GM18951 (cell line): ENCODE measurements around the gene GPR152.

ENCODE experiments used
- POLR2A ChIP-seq: IDR thresholded peaks from 4 replicates; pipeline ENCODE4 v1.6.1; 2011; ENCODE audit warnings: mild to moderate bottlenecking; ENCODE audit not compliant: insufficient read length, insufficient read depth; ENCODE audit errors: extremely low read depth
- in situ Hi-C: fragments of 300-500 bp; cut with MboI; formaldehyde crosslinking; loops from one replicate; pipeline ENCODE4 v1.12.0; 2022; ENCODE audit warnings: low sequenced_read_pairs, mixed read lengths, inconsistent platforms; ENCODE audit not compliant: unreplicated experiment

The GPR152 gene, protein sequence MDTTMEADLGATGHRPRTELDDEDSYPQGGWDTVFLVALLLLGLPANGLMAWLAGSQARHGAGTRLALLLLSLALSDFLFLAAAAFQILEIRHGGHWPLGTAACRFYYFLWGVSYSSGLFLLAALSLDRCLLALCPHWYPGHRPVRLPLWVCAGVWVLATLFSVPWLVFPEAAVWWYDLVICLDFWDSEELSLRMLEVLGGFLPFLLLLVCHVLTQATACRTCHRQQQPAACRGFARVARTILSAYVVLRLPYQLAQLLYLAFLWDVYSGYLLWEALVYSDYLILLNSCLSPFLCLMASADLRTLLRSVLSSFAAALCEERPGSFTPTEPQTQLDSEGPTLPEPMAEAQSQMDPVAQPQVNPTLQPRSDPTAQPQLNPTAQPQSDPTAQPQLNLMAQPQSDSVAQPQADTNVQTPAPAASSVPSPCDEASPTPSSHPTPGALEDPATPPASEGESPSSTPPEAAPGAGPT

GRCh38 chr11:67452141-67452952, at the start of gene GPR152:
Gene GPR152, minus strand, starts transcription at chr11:67452729. Its CDS starts 5 bp downstream, at chr11:67452724.
- TF ChIP-seq POLR2A: no peak
- in situ Hi-C loops: no loop called here

- TF ChIP-seq POLR2A: no peak
- in situ Hi-C loops: no loop called here
Observed at GRCh38 chr11:67501854-67502253, 49.3 kb upstream of the GPR152 start.

GRCh38 chr11:67500831-67501715, 48.5 kb upstream of the GPR152 start:
- TF ChIP-seq POLR2A: no peak
- in situ Hi-C loops: no loop called here

DNA sequence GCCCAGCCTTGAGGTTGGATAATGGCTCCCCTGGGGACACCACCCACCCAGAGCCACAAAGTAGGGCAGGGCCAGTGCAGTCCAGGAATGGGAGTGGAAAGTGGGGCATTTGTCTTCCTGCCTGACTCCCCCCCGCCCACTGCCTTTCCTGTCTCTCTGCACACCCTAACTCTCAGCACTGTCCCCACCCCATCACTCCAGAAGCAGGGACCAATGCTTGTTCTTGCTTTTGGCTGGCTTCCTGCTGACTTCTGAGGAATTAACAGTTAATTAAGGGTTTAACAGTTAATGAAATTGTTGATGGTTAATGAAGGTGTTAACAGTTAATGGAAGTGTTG, 47.9 kb upstream of the GPR152 start:
- no peak for TF ChIP-seq POLR2A
- in situ Hi-C loops: no loop called here

DNA sequence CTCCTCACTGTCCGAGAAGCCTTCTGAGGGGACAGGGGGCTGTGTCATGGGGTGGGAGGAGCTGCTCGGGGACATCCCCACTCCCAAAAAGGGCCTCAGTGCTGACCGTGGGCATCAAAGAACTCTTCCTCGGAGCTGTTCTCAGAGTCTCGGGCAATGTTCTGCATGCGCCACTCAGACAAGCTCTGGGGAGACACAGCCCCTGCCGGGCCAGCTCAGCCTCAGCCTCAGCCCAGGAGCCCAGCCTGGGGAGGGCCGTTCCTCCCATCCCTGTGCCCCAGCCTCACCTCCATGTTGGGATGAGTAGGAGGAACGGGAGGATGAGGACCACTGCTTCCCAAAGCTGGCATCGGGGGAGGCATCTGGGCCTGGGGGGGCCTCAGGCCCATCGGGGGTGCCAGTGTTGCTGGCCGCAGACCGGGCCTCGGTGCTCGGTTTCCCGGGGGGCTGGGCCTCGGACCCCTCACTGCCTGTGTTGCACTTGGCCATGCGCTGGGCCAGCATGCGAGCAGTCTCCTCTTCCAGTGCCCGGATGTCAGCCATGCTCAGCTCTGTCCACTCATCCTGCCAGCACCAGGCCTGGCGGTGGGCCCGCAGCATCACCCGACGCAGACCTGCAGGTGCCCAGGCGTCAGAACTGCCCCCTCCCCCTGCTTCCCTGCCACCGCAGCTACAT, 47.4 kb upstream of the GPR152 start:
- TF ChIP-seq POLR2A: no peak
- in situ Hi-C loops: no loop called here

- in situ Hi-C loops: no loop called here
Observed at GRCh38 chr11:67498544-67498972, 46.0 kb upstream of the GPR152 start.

DNA sequence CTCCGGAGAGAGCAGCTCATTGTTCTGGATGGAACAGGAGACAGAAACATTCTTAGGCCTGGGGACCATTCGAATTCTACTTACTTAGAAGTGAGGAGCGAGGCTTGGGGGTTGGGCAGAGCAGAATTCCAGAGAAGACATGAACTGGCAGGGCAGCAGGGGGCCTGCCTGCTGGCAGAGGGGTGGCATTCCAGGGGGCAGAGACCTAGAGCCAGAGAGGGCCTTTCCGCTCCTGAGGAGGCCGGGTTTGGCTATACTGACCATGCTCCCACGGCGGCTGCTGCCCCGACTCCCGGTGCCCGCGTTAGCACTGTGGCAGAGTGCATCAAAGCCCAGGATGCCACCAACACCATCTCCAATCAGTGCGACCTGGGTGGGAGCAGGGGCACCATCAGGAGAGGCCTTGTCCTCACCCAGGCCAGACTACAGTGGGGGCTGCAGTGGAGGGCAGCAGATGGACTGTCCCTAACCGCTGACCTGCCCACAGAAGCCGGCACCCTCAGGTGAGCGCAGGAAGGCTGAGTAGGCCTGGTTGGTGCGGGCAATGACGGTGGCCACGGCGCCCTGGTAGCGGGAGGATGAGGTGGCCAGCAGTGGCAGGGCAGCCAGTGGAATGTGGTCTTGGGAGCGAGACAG, 45.2 kb upstream of the GPR152 start:
- in situ Hi-C loops: no loop called here
- TF ChIP-seq POLR2A: no peak

More at GRCh38 chr11:67498544-67498972, 46.0 kb upstream of the GPR152 start:
- no peak for TF ChIP-seq POLR2A

DNA sequence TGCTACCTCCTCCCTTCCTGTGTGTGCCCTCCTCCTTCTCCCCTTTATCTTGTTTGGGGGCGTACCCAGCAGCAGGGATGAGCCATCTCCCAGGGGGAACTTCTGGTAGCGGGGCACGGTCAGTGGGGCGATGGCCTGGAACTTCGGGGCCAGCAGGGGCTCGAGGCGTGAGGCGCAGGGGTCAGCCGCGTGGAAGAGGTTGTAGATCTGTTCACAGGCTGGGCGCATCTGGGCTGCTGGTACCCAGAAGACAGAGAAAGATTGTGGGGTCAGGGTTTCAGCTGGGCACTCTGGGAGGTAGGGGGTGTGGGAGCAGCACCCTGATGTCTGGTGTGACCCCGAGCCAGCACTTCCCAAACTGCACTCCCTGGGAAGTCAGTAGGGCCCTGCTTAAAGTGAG, 43.6 kb upstream of the GPR152 start:
- in situ Hi-C loops: no loop called here
- no peak for TF ChIP-seq POLR2A

DNA sequence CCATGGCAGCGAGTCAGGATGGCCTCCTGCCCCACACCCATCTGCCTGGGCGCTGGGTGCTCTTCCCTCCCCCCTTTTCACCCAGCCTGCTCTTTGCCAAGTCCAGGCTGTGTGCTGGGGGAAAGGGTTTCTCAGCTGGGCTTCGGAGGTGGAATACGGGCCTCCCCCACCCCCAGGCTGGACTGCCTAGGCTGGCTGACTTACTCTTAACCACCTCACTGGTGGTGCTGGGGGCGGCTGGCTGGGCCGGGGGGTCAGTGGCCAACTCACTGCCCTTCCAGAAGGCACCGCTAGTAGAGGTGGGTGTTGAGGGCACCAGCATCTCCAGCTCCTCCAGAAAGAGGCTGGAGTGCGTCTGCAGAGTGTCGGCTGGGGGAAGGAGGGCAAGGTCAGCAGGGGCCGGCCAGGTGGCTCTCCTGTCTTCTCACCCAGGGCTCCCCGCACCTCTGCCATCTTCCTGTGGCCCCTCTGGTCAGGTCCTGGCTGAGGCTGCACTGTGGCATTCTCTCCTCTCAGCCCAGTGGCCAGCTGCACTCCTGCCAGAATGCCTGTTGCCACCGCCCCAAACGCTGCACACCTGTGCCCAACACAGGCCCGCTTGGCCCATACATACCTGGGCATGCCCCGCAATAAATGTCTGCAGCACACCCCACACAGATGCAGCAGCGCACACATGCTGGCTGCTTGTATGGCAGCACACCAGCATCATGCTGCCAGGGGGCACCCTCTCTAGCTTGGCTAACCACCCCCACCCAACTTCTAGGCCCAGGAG, 42.9 kb upstream of the GPR152 start:
- no peak for TF ChIP-seq POLR2A
- in situ Hi-C loops: no loop called here

DNA sequence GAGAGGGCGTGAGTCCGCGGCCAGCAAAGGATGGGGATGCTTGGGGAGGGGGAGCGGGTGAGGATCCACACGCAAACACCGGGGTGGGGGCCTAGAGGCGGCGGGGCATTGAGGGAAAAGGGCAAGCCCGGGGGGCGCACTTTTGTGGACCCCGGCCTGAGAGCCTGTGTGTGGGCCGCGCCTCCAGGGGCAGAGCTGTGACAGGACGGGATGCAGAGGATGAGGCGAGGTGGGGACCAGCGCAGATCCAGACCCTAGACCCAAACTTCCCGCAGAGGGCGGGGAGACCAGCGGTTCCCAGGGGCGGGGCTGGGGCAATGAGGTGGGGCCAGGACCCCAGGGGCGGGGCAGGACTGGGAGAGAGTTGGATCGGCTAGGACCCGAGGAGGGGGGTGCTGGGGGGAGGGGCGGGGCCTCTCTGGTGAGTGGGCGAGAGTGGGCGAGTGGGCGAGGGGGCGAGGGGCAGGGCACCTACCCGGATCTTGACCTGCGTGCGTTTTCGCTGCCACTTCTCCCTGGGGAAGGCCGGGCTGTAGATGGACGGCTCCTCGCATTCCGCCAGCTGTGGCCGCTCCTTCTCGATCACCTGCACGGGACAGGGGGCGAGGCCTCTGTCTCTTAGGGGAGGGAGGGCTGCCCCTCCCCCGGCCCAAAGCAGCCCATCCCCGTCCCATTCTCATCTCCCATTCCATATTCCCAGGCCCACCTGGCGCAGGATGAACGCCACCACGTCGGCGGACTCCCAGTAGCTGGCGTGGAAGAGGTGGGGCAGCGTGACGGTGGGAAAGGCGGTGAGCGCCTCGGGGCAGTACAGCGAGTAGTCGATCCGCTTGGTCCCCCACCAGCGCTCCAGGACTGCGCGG, 42.1 kb upstream of the GPR152 start:
- in situ Hi-C loops: no loop called here
- no peak for TF ChIP-seq POLR2A
